Kidney epithelial cell (primary cell): ENCODE results near the gene RASAL1. TPM values are rescaled to one million over a fixed set of nuclear protein-coding genes. Genes with fewer than 3 reads are reported as not detected.

Experiments
- DNase-seq: peaks from one replicate; pipeline ENCODE4 v3.0.0-alpha.2; 2010; ENCODE audit warnings: low read depth
- H3K27me3 ChIP-seq: 2 replicates; pipeline ENCODE4 v1.6.0; 2011; ENCODE audit warnings: low read length; ENCODE audit not compliant: control insufficient read depth, insufficient read depth
- H3K36me3 ChIP-seq: 2 replicates; pipeline ENCODE4 v1.5.1; 2011; ENCODE audit warnings: low read length; ENCODE audit not compliant: control insufficient read depth, insufficient read depth
- H3K4me3 ChIP-seq: 2 replicates; pipeline ENCODE4 v1.5.1; 2011; ENCODE audit warnings: low read depth, mild to moderate bottlenecking, control low read depth, low read length
- total RNA-seq: library from RNA; depleted of rRNA; stranded (reverse); fragments of >200 nt; gene quantifications from 2 replicates; pipeline ENCODE4 v1.2.3, GENCODE V29; 2015
- TF ChIP-seq, protein P1 (sequence below): IDR thresholded peaks from 2 replicates; pipeline ENCODE4 v1.5.1; 2011; ENCODE audit warnings: mild to moderate bottlenecking, moderate library complexity, low read length, control low read depth, inconsistent platforms; ENCODE audit not compliant: insufficient read depth, poor library complexity, severe bottlenecking

Gene RASAL1
- total RNA-seq, 1 donor from 2014 or later = 1.1 TPM

DNA sequence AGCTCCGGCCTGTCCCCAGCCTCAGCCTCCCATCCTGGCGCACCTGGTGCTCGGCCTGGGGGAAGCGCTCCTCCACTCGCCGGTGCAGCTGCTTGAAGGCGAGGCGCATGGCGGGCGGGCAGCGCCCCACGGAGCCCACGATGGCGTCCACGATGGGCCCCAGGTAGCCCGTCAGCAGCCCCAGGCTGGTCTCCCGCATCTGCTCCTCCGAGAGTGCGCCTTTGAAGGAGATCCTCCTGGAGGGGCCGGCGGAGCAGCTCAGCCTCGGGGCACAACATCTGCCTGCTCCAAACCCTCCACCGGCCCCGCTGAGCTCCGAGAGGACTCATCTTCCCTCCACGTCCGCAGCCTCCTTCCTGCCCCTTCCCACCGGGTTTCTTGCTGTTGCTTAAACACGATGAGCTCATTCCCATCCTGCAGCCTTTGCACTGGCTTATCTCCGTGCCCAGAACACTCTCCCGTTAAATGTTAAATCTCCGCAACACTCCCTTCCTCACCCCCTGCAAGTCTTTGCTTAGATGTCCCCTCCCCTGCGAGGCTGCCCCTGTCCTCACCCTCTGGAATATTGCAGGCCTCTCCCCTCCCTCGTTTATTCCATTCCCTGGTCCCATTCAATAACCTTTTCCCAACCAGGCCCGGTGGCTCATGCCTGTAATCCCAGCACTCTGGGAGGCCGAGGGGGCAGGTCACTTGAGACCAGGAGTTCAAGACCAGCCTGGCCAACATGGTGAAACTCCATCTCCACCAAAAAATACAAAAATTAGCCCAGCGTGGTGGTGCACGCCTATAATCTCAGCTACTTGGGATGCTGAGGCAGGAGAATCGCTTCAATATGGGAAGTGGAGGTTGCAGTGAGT is 23.3 kb downstream of the RASAL1 start:
- Histone ChIP-seq H3K36me3 (no peaks in the 10 kb centered on the region), H3K27me3 (peaks cover 2% of the 10 kb centered on the region), H3K4me3 (no peak overlapping the region)
- DNase-seq = no peak
- TF ChIP-seq, protein P1, sequence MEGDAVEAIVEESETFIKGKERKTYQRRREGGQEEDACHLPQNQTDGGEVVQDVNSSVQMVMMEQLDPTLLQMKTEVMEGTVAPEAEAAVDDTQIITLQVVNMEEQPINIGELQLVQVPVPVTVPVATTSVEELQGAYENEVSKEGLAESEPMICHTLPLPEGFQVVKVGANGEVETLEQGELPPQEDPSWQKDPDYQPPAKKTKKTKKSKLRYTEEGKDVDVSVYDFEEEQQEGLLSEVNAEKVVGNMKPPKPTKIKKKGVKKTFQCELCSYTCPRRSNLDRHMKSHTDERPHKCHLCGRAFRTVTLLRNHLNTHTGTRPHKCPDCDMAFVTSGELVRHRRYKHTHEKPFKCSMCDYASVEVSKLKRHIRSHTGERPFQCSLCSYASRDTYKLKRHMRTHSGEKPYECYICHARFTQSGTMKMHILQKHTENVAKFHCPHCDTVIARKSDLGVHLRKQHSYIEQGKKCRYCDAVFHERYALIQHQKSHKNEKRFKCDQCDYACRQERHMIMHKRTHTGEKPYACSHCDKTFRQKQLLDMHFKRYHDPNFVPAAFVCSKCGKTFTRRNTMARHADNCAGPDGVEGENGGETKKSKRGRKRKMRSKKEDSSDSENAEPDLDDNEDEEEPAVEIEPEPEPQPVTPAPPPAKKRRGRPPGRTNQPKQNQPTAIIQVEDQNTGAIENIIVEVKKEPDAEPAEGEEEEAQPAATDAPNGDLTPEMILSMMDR = no peak

DNA sequence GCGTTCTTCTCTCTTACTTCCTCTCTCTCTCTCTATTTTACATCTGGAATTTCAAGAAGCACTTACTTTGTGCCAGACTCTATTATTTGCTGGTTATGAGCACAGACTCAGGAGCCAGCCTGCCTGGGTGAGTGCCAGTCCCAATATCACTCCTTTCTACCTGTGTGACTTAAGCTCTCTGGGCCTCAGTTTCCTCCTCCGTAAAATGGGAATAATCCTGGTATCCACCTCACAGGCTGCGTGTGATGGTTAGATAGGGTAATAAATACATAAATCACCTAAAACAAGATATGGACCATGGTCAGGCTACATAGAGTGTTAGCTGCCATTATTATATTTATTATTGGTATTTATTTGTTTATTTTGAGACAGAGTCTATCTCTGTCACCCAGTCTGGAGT is 24.3 kb downstream of the RASAL1 start:
- peaks cover 2% of the 10 kb centered on the region for H3K27me3 ChIP-seq
- no peaks in the 10 kb centered on the region for H3K36me3 ChIP-seq
- TF ChIP-seq, protein P1 = no peak
- DNase-seq = no peak
- H3K4me3 ChIP-seq = no peak overlapping the region

DNA sequence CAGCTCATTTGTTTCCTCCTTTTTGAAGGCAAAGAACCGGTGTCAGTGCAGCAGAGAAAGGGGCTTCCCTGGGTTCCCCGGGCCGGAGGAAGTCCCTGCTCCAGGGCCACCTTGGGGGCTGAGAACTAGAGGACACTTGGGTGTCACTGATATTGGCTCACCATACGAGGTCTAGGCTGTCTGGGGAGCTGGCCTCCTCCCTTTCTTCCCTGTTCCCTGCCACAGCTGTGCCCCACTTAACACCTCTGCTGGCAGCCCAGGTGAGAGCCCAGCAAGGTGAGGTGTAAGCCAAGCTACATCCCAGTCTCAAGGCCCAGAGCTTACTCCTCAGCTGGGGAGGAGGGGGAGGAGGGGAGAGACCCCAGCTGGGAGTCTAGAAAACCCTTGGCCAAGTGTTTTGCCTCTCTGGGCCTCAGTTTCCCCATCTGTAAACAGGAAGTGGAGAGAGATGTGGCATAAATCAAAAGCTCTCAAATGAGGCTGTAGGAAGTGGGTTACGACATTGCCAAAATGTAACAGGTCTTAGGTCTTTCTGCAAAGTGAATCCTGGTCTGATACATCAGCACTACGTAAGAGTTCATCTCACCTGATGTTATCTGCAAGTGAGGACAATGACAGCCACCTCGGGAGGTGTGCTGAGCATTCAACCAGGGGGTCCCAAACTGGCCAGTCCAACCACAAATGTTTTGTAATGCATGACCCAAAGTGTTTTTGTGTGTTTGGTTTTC is 25.5 kb downstream of the RASAL1 start:
- H3K4me3 ChIP-seq = no peak overlapping the region
- TF ChIP-seq, protein P1 = no peak
- DNase-seq = no peak

GRCh38 chr12:113109360-113109759 is 26.2 kb downstream of the RASAL1 start:
- H3K36me3 ChIP-seq = no peaks in the 10 kb centered on the region
- TF ChIP-seq, protein P1 = no peak

More for the DNA sequence above, 25.5 kb downstream of the RASAL1 start:
- Histone ChIP-seq H3K27me3 (peaks cover 2% of the 10 kb centered on the region), H3K36me3 (no peaks in the 10 kb centered on the region)

GRCh38 chr12:113108308-113108707 is 27.3 kb downstream of the RASAL1 start:
- TF ChIP-seq, protein P1 = no peak
- Histone ChIP-seq H3K36me3 (no peaks in the 10 kb centered on the region), H3K27me3 (peaks cover 6% of the 10 kb centered on the region), H3K4me3 (no peak overlapping the region)
- DNase-seq = no peak

More at GRCh38 chr12:113109360-113109759, 26.2 kb downstream of the RASAL1 start:
- Histone ChIP-seq H3K27me3 (peaks cover 2% of the 10 kb centered on the region), H3K4me3 (no peak overlapping the region)
- DNase-seq = no peak
